B cell (primary cell): ENCODE data around the gene PIK3CD. TPM values are rescaled to one million over a fixed set of nuclear protein-coding genes. Genes with fewer than 3 reads are reported as not detected.

ENCODE experiments used
- ATAC-seq: fragments of 200-7000 bp; cut with Tn5 transposase; one replicate; pipeline ENCODE4 v1.10.0; 2021; ENCODE audit warnings: low read depth, mild to moderate bottlenecking, moderate number of reproducible peaks, moderate library complexity
- CTCF ChIA-PET: fragments of 350-600 bp; sonication (Branson Sonifier 250); formaldehyde crosslinking; loops from one replicate; lab custom pipeline; 2021; ENCODE audit warnings: antibody characterized with exemption, inconsistent platforms; lab: Charles Lee
- POLR2A ChIA-PET: fragments of 350-600 bp; sonication (Branson Sonifier 250); formaldehyde crosslinking; loops from one replicate; lab custom pipeline; 2021; ENCODE audit warnings: antibody characterized with exemption; lab: Charles Lee
- DNase-seq: peaks from one replicate; pipeline ENCODE4 v3.0.0; 2013
- H2AFZ ChIP-seq: 2 replicates; pipeline ENCODE4 v1.6.1; 2012; ENCODE audit warnings: mild to moderate bottlenecking, low read depth, low read length; ENCODE audit not compliant: insufficient read depth, poor library complexity, severe bottlenecking
- H3K27ac ChIP-seq, 2 donors: 1 replicate in 1 of 2; 2 replicates in 1 of 2; pipeline ENCODE4 v1.5.1; 2012 to 2013; ENCODE audit warnings: low read length in 2 of 2, mild to moderate bottlenecking in 2 of 2, moderate library complexity in 1 of 2
- H3K27me3 ChIP-seq, 4 experiments: fragments of 200-600 bp in 1 of 4; sonication (generic) in 1 of 4; replicated peaks in 1 of 4; 1 replicate in 2 of 4; 2 replicates in 2 of 4; pipeline versions ENCODE4 v1.6.1 to v1.7.0; 2013 to 2016; ENCODE audit warnings: low read length in 3 of 4, mild to moderate bottlenecking in 2 of 4, mixed read lengths in 1 of 4, moderate library complexity in 1 of 4; ENCODE audit not compliant: insufficient read depth in 4 of 4, control insufficient read depth in 3 of 4; ENCODE audit errors: control extremely low read depth in 1 of 4
- H3K36me3 ChIP-seq, 2 experiments: replicated peaks in 1 of 2; 1 replicate in 1 of 2; 2 replicates in 1 of 2; pipeline versions ENCODE4 v1.6.1 to v1.7.1; 2013; ENCODE audit warnings: low read length in 1 of 2; ENCODE audit not compliant: insufficient read depth in 2 of 2, control insufficient read depth in 1 of 2; ENCODE audit errors: control extremely low read depth in 1 of 2, extremely low read depth in 1 of 2
- H3K4me1 ChIP-seq, 2 donors: fragments of 200-600 bp in 1 of 2; sonication (generic) in 1 of 2; 1 replicate in 1 of 2; 2 replicates in 1 of 2; pipeline versions ENCODE4 v1.5.1 to v1.6.1; 2013 to 2017; ENCODE audit warnings: low read length in 2 of 2; ENCODE audit not compliant: control insufficient read depth in 2 of 2, insufficient read depth in 2 of 2
- H3K4me2 ChIP-seq: replicated peaks from 2 replicates; pipeline ENCODE3; 2012; ENCODE audit warnings: mild to moderate bottlenecking, low read depth, low read length; ENCODE audit not compliant: poor library complexity, severe bottlenecking
- H3K4me3 ChIP-seq, 5 experiments: fragments of 200-600 bp in 1 of 5; sonication (generic) in 1 of 5; 1 replicate in 3 of 5; 2 replicates in 2 of 5; pipeline versions ENCODE4 v1.5.1 to v1.7.0; 2011 to 2016; ENCODE audit warnings: low read length in 4 of 5, mild to moderate bottlenecking in 4 of 5, low read depth in 2 of 5, control low read depth in 1 of 5, moderate library complexity in 1 of 5; ENCODE audit not compliant: insufficient read depth in 1 of 5; ENCODE audit errors: control extremely low read depth in 1 of 5, extremely low read depth in 1 of 5
- H3K79me2 ChIP-seq: fragments of 200-600 bp; sonication (generic); one replicate; pipeline ENCODE4 v1.6.0; 2016; ENCODE audit warnings: low read length; ENCODE audit not compliant: control insufficient read depth, insufficient read depth
- H3K9ac ChIP-seq: fragments of 200-600 bp; sonication (generic); 2 replicates; pipeline ENCODE4 v1.6.1; 2017; ENCODE audit warnings: mild to moderate bottlenecking, low read length, moderate library complexity
- H3K9me3 ChIP-seq, 3 donors: one replicate each; pipeline versions ENCODE4 v1.6.1 to v1.7.1; 2013; ENCODE audit warnings: low read length in 2 of 3; ENCODE audit not compliant: control insufficient read depth in 2 of 3, insufficient read depth in 1 of 3; ENCODE audit errors: control extremely low read depth in 1 of 3
- H4K20me1 ChIP-seq: 2 replicates; pipeline ENCODE4 v1.6.0; 2012; ENCODE audit warnings: mild to moderate bottlenecking, low read length; ENCODE audit not compliant: insufficient read depth, control insufficient read depth, poor library complexity, severe bottlenecking
- H3K27ac Mint-ChIP-seq: one replicate; pipeline ENCODE4 v1.8.0; 2021; ENCODE audit warnings: mixed read lengths
- H3K27me3 Mint-ChIP-seq: one replicate; pipeline ENCODE4 v1.8.0; 2021; ENCODE audit warnings: mixed read lengths
- H3K4me1 Mint-ChIP-seq: one replicate; pipeline ENCODE4 v1.8.0; 2021; ENCODE audit warnings: mixed read lengths
- H3K4me3 Mint-ChIP-seq: one replicate; pipeline ENCODE4 v1.8.0; 2021; ENCODE audit warnings: mixed read lengths
- H3K9me3 Mint-ChIP-seq: one replicate; pipeline ENCODE4 v1.8.0; 2022; ENCODE audit warnings: mixed read lengths; ENCODE audit not compliant: insufficient read depth
- CTCF ChIP-seq: fragments of 200-600 bp; IDR thresholded peaks from one replicate; pipeline ENCODE4 v1.8.0; 2022; ENCODE audit warnings: antibody characterized with exemption, mild to moderate bottlenecking
- EZH2 ChIP-seq: IDR thresholded peaks from 2 replicates; pipeline ENCODE4 v1.6.1; 2012; ENCODE audit warnings: borderline replicate concordance, low read depth, mild to moderate bottlenecking, moderate library complexity, low read length; ENCODE audit not compliant: insufficient read depth, poor library complexity, severe bottlenecking
- WGBS: methylation state at CpG from one replicate; pipeline ENCODE4 v1.1.5; 2013; ENCODE audit warnings: missing lambda C conversion rate; ENCODE audit not compliant: insufficient coverage; 5-methylcytosine and 5-hydroxymethylcytosine counted together
- intact Hi-C: fragments of 100-400 bp; cut with micrococcal nuclease; formaldehyde crosslinking; loops from one replicate; pipeline ENCODE4 v1.10.0; 2022
- polyA plus RNA-seq: library from polyadenylated mRNA; depleted of rRNA; stranded (reverse); fragments of >200 nt; gene quantifications from 2 replicates; pipeline ENCODE4 v1.2.3, GENCODE V29; 2012
- total RNA-seq, 2 donors: library from RNA; stranded (reverse); fragments of 120-200 nt in 1 of 2; gene quantifications; 1 replicate in 1 of 2; 2 replicates in 1 of 2; pipeline versions ENCODE4 v1.2.3 to v1.2.4, GENCODE V29; 2013 to 2022

The PIK3CD gene
- total and polyA plus RNA-seq, 2 donors (not counting 1 experiment from before 2014, with no cell fraction given), result 144 to 222 TPM

GRCh38 chr1:9607352-9607751 lies 44.2 kb upstream of the PIK3CD start:
- Histone ChIP-seq H3K79me2 (no peaks in the 10 kb centered on the region), H3K27ac (no peak overlapping the region), H3K36me3 (peaks cover 0 to 16% of the 10 kb centered on the region in 2 experiments), H3K4me1 (no peaks in the 10 kb centered on the region), H3K27me3 (no peaks in the 10 kb centered on the region), H3K9me3 (no peaks in the 10 kb centered on the region), H3K4me2 (no peak overlapping the region), H3K4me3 (no peak overlapping the region), H2AFZ (no peak overlapping the region), H3K9ac (no peak overlapping the region), H4K20me1 (no peaks in the 10 kb centered on the region)
- DNase-seq, result no peak
- Mint-ChIP-seq H3K4me3 (no peak overlapping the region), H3K27ac (no peak overlapping the region), H3K27me3 (no peaks in the 10 kb centered on the region), H3K9me3 (no peaks in the 10 kb centered on the region), H3K4me1 (no peaks in the 10 kb centered on the region)
- ChIA-PET POLR2A (no interaction called here), CTCF (interaction anchor here (0.9 kb wide), 1 partner anchor 8 kb away, joined by 6 read pairs; no protein-coding TSS in a partner anchor)
- no peak for TF ChIP-seq CTCF
- TF ChIP-seq EZH2, result no peak
- intact Hi-C loops, result no loop called here
- ATAC-seq, result no peak
- 95% methylated on average over 19 of the region's 19 CpGs for WGBS

- H3K27me3 ChIP-seq, result no peaks in the 10 kb centered on the region
- H3K4me3 ChIP-seq, result no peak overlapping the region
- no peak overlapping the region for H3K4me2 ChIP-seq
- H3K4me3 Mint-ChIP-seq, result no peak overlapping the region
- H3K36me3 ChIP-seq, result peaks cover 0 to 15% of the 10 kb centered on the region in 2 experiments
- no peak overlapping the region for H3K27ac Mint-ChIP-seq
- H3K4me1 Mint-ChIP-seq, result no peaks in the 10 kb centered on the region
- intact Hi-C loops, result no loop called here
- DNase-seq, result no peak
- no peaks in the 10 kb centered on the region for H3K9me3 Mint-ChIP-seq
- H3K9me3 ChIP-seq, result no peaks in the 10 kb centered on the region
- no peaks in the 10 kb centered on the region for H3K4me1 ChIP-seq
- no peaks in the 10 kb centered on the region for H4K20me1 ChIP-seq
- no peak overlapping the region for H3K27ac ChIP-seq
- 98% methylated on average over 4 of the region's 5 CpGs for WGBS
- ChIA-PET CTCF (no interaction called here), POLR2A (no interaction called here)
- no peak overlapping the region for H3K9ac ChIP-seq
- H3K79me2 ChIP-seq, result no peaks in the 10 kb centered on the region
- TF ChIP-seq CTCF (no peak), EZH2 (no peak)
- H2AFZ ChIP-seq, result no peak overlapping the region
- no peak for ATAC-seq
- H3K27me3 Mint-ChIP-seq, result no peaks in the 10 kb centered on the region
Measured at GRCh38 chr1:9609998-9610397, 41.5 kb upstream of the PIK3CD start.
